IMR-90 (cell line): ENCODE data around the gene TMPRSS15. TPM values are rescaled to one million over a fixed set of nuclear protein-coding genes. Genes with fewer than 3 reads are reported as not detected.

Experiments used
- ATAC-seq: fragments of 200-7000 bp; cut with Tn5 transposase; 2 replicates; pipeline ENCODE4 v1.9.1; 2020; ENCODE audit warnings: low read depth, mild to moderate bottlenecking, moderate library complexity
- BruUV-seq: library from RNA; stranded (reverse); fragments of 400-500 nt; replicated peaks from 2 replicates; lab custom pipeline; 2021; lab: Mats Ljungman, UMichigan
- CTCF ChIA-PET: fragments of 300-600 bp; formaldehyde crosslinking; extraction: SDS; loops from one replicate; lab custom pipeline; 2021; ENCODE audit warnings: antibody characterized with exemption; lab: Yijun Ruan, JAX
- POLR2A ChIA-PET: fragments of 300-600 bp; sonication (Branson Sonifier 250); formaldehyde crosslinking; loops from one replicate; lab custom pipeline; 2022; ENCODE audit warnings: antibody characterized with exemption; ENCODE audit not compliant: unreplicated experiment; lab: Charles Lee
- DNase-seq: peaks from one replicate; pipeline ENCODE4 v3.0.0; 2013
- H2AFZ ChIP-seq: replicated peaks from 2 replicates; pipeline ENCODE3; 2013; ENCODE audit warnings: low read length, mild to moderate bottlenecking; ENCODE audit not compliant: poor library complexity
- H2AK5ac ChIP-seq: 2 replicates; pipeline ENCODE4 v1.6.1; 2013; ENCODE audit warnings: low read depth, low read length, inconsistent platforms
- H2AK9ac ChIP-seq: replicated peaks from 2 replicates; pipeline ENCODE3; 2013; ENCODE audit warnings: mild to moderate bottlenecking, low read depth, low read length, moderate library complexity; ENCODE audit not compliant: poor library complexity
- H2BK120ac ChIP-seq: 2 replicates; pipeline ENCODE4 v1.6.1; 2013; ENCODE audit warnings: low read depth, low read length, inconsistent platforms
- H2BK15ac ChIP-seq: 3 replicates; pipeline ENCODE4 v1.6.1; 2013; ENCODE audit warnings: low read depth, low read length, inconsistent platforms
- H2BK20ac ChIP-seq: 2 replicates; pipeline ENCODE4 v1.6.1; 2013; ENCODE audit warnings: low read depth, mild to moderate bottlenecking, inconsistent platforms, low read length, moderate library complexity
- H2BK5ac ChIP-seq: 2 replicates; pipeline ENCODE4 v1.6.1; 2013; ENCODE audit warnings: mild to moderate bottlenecking, low read depth, low read length, inconsistent platforms; ENCODE audit not compliant: poor library complexity, severe bottlenecking
- H3K14ac ChIP-seq: replicated peaks from 2 replicates; pipeline ENCODE4 v1.6.1; 2013; ENCODE audit warnings: low read depth, low read length, inconsistent platforms
- H3K18ac ChIP-seq: 2 replicates; pipeline ENCODE4 v1.6.1; 2013; ENCODE audit warnings: low read depth, low read length, control low read depth
- H3K23ac ChIP-seq: 2 replicates; pipeline ENCODE4 v1.6.1; 2013; ENCODE audit warnings: low read depth, low read length, inconsistent platforms
- H3K27ac ChIP-seq: 2 replicates; pipeline ENCODE4 v1.5.1; 2013; ENCODE audit warnings: mild to moderate bottlenecking, control low read depth, low read length; ENCODE audit not compliant: insufficient read depth
- H3K27me3 ChIP-seq: 2 replicates; pipeline ENCODE4 v1.6.1; 2013; ENCODE audit warnings: low read length; ENCODE audit not compliant: control insufficient read depth, insufficient read depth
- H3K36me3 ChIP-seq: 2 replicates; pipeline ENCODE4 v1.6.1; 2013; ENCODE audit warnings: low read length, mixed read lengths; ENCODE audit not compliant: control insufficient read depth, insufficient read depth
- H3K4ac ChIP-seq: 2 replicates; pipeline ENCODE4 v1.6.1; 2013; ENCODE audit warnings: low read depth, low read length, inconsistent platforms
- H3K4me1 ChIP-seq: 2 replicates; pipeline ENCODE4 v1.6.1; 2013; ENCODE audit warnings: low read length, mixed read lengths; ENCODE audit not compliant: control insufficient read depth, insufficient read depth
- H3K4me2 ChIP-seq: 2 replicates; pipeline ENCODE4 v1.6.1; 2013; ENCODE audit warnings: low read depth, mild to moderate bottlenecking, control low read depth, low read length, moderate library complexity
- H3K4me3 ChIP-seq: 2 replicates; pipeline ENCODE4 v1.5.1; 2013; ENCODE audit warnings: low read depth, mild to moderate bottlenecking, control low read depth, low read length, moderate library complexity; ENCODE audit not compliant: insufficient read depth
- H3K56ac ChIP-seq: 2 replicates; pipeline ENCODE4 v1.6.1; 2013; ENCODE audit warnings: low read length, inconsistent platforms; ENCODE audit not compliant: insufficient read depth; ENCODE audit errors: extremely low read depth
- H3K79me1 ChIP-seq, 2 experiments: 2 replicates each; pipeline ENCODE4 v1.6.1; 2013; ENCODE audit warnings: low read length in 2 of 2, inconsistent platforms in 1 of 2, low read depth in 1 of 2
- H3K9ac ChIP-seq: 2 replicates; pipeline ENCODE4 v1.6.1; 2013; ENCODE audit warnings: low read depth, low read length, control low read depth
- H3K9me1 ChIP-seq: 2 replicates; pipeline ENCODE4 v1.6.1; 2013; ENCODE audit warnings: low read length, inconsistent platforms; ENCODE audit not compliant: insufficient read depth
- H3K9me3 ChIP-seq: 2 replicates; pipeline ENCODE4 v1.6.1; 2013; ENCODE audit warnings: low read length; ENCODE audit not compliant: control insufficient read depth, insufficient read depth
- H4K20me1 ChIP-seq: 2 replicates; pipeline ENCODE4 v1.6.1; 2013; ENCODE audit warnings: low read length, inconsistent platforms; ENCODE audit not compliant: insufficient read depth
- H4K5ac ChIP-seq: 2 replicates; pipeline ENCODE4 v1.6.1; 2013; ENCODE audit warnings: mild to moderate bottlenecking, low read depth, low read length, control low read depth
- H4K8ac ChIP-seq, 2 experiments: 2 replicates each; pipeline ENCODE4 v1.6.1; 2013; ENCODE audit warnings: low read depth in 2 of 2, low read length in 2 of 2, control low read depth in 1 of 2, inconsistent platforms in 1 of 2
- H4K91ac ChIP-seq: 2 replicates; pipeline ENCODE4 v1.6.1; 2013; ENCODE audit warnings: low read depth, low read length, inconsistent platforms; ENCODE audit not compliant: insufficient read depth
- CEBPB ChIP-seq: IDR thresholded peaks from 2 replicates; pipeline ENCODE4 v1.6.1; 2012; ENCODE audit warnings: low read depth, low read length, improper control_type of control experiment
- CTCF ChIP-seq: conservative IDR thresholded peaks from 2 replicates; pipeline ENCODE4 v1.5.1; 2012; ENCODE audit warnings: mild to moderate bottlenecking, low read depth, low read length, improper control_type of control experiment
- FOS ChIP-seq: fragments of 150-350 bp; IDR thresholded peaks from 2 replicates; pipeline ENCODE4 v1.6.1; 2016; ENCODE audit warnings: low read depth, low read length
- NFE2L2 ChIP-seq: fragments of 150-350 bp; IDR thresholded peaks from 2 replicates; pipeline ENCODE4 v1.6.1; 2016; ENCODE audit warnings: low read depth, mild to moderate bottlenecking, low read length
- POLR2A ChIP-seq: IDR thresholded peaks from 2 replicates; pipeline ENCODE4 v1.6.1; 2012; ENCODE audit warnings: mild to moderate bottlenecking, low read depth, low read length
- RAD21 ChIP-seq: IDR thresholded peaks from 2 replicates; pipeline ENCODE4 v1.6.1; 2012; ENCODE audit warnings: low read length, improper control_type of control experiment
- RCOR1 ChIP-seq: IDR thresholded peaks from 2 replicates; pipeline ENCODE4 v1.6.1; 2012; ENCODE audit warnings: mild to moderate bottlenecking, low read length, improper control_type of control experiment; ENCODE audit not compliant: insufficient replicate concordance
- WGBS, 2 experiments: methylation state at CpG; one replicate each; pipeline versions ENCODE4 v1.1.5 to v1.1.7; 2013; ENCODE audit warnings: missing lambda C conversion rate in 2 of 2; ENCODE audit not compliant: insufficient read length in 1 of 2; ENCODE audit errors: extremely low coverage in 2 of 2; 5-methylcytosine and 5-hydroxymethylcytosine counted together
- dilution Hi-C: fragments of 300-500 bp; cut with HindIII; formaldehyde crosslinking; loops from one replicate; pipeline ENCODE4 v1.14.3; 2018; ENCODE audit warnings: low sequenced_read_pairs; ENCODE audit not compliant: unreplicated experiment
- in situ Hi-C: fragments of 300-500 bp; cut with MboI; formaldehyde crosslinking; loops from 3 replicates; pipeline ENCODE4 v1.14.3; 2019; ENCODE audit warnings: low sequenced_read_pairs, inconsistent platforms, mixed read lengths
- intact Hi-C: fragments of 100-400 bp; cut with micrococcal nuclease; formaldehyde crosslinking; loops from 2 replicates; pipeline ENCODE4 v1.10.0; 2022
- polyA plus RNA-seq, 3 experiments: library from polyadenylated mRNA; depleted of rRNA; stranded (reverse); fragments of >200 nt; gene quantifications; 2 replicates each; pipeline ENCODE4 v1.2.3, GENCODE V29; 2012; ENCODE audit warnings: low replicate concordance in 1 of 3
- total RNA-seq: library from RNA; depleted of rRNA; stranded (reverse); fragments of >200 nt; gene quantifications from 2 replicates; pipeline ENCODE4 v1.2.3, GENCODE V29; 2012

Gene TMPRSS15
- total and polyA plus RNA-seq, 2 of the 4 experiments (the other 2 are of a cell fraction): not detected

- no peak overlapping the region for H3K18ac ChIP-seq
- no peak overlapping the region for H2AK5ac ChIP-seq
- H2AFZ ChIP-seq: no peak overlapping the region
- H3K4me2 ChIP-seq: no peak overlapping the region
- no peak overlapping the region for H2BK15ac ChIP-seq
- H3K9me1 ChIP-seq: no peaks in the 10 kb centered on the region
- WGBS, 2 experiments: 40% methylated on average over 1 of the region's 7 CpGs; no CpG with 5 or more reads in 1 of the 2 experiments
- DNase-seq (no peak), ATAC-seq (no peak)
- no peaks in the 10 kb centered on the region for H4K20me1 ChIP-seq
- no peak overlapping the region for H4K5ac ChIP-seq
- H3K56ac ChIP-seq: no peak overlapping the region
- H2BK5ac ChIP-seq: no peak overlapping the region
- H4K91ac ChIP-seq: no peak overlapping the region
- no peak overlapping the region for H3K9ac ChIP-seq
- in situ Hi-C loops: no loop called here
- H3K4me3 ChIP-seq: no peak overlapping the region
- no peak overlapping the region for H3K4ac ChIP-seq
- no peak overlapping the region for H2BK20ac ChIP-seq
- ChIA-PET CTCF (no interaction called here), POLR2A (no interaction called here)
- H3K27ac ChIP-seq: no peak overlapping the region
- H2BK120ac ChIP-seq: no peak overlapping the region
- dilution Hi-C loops: no loop called here
- H2AK9ac ChIP-seq: no peak overlapping the region
- peaks cover 14% of the 10 kb centered on the region for H3K9me3 ChIP-seq
- no peaks in the 10 kb centered on the region for H3K27me3 ChIP-seq
- BruUV-seq: no TSS peak
- no peaks in the 10 kb centered on the region for H3K36me3 ChIP-seq
- TF ChIP-seq FOS: no peak
- no peak for TF ChIP-seq RCOR1
- no peak for TF ChIP-seq CEBPB
- no peak for TF ChIP-seq RAD21
- TF ChIP-seq CTCF: no peak
- no peak for TF ChIP-seq NFE2L2
- TF ChIP-seq POLR2A: no peak
- intact Hi-C loops: no loop called here
- H3K79me1 ChIP-seq: no peaks in the 10 kb centered on the region
- no peak overlapping the region for H4K8ac ChIP-seq
- H3K14ac ChIP-seq: no peak overlapping the region
- no peak overlapping the region for H3K23ac ChIP-seq
- H3K4me1 ChIP-seq: no peaks in the 10 kb centered on the region
Measured at GRCh38 chr21:18443085-18443484, 39.5 kb upstream of the TMPRSS15 start.
